Limb (tissue), 2 donors: ENCODE data around the gene SPATA17.
"Not testable (repeated sequence)": the region's sequence is repeated elsewhere in the genome, so short reads cannot be mapped to it uniquely, and the experiment has no call there.

Experiments
- DNase-seq, 2 donors: peaks; one replicate each; pipeline ENCODE4 v3.0.0-alpha.2; 2016; ENCODE audit errors: extremely low spot score in 2 of 2

SPATA17 gene

DNA sequence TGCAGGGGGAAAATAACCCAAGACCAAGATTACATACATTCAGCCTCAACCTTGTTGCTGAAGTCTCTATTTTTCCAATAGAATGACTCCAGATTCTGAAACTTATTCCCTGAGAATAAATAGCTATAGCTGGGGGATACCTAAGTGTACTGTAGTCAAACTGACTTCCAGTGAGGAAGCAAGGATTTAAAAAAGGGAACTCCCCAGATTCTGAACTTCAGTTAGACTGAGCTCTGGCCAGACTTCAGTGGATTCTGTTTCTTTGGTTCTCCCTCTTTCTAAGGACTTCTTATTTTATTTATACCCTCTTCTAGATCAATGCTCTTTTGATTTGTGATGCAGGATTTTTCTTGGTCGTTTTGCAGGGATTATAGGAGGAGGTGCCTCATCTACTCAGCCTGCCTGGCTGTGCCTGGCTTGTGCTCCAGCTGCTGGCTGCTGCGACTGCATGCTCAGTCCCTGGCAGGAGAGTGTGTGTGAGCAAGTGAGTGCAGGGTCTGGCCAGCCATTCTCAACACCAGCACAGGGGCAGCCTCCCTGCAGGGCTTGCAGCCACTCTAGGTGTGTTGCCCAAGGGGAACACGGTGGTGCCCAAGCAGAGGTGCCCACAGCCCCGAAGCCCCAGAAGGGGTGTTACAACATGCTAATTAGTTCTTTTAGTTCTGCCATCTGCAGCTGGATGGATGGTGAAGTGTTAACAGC, 43.0 kb downstream of the SPATA17 start:
- peak in 1 of 2 donors; percentile 22 for DNase-seq

DNA sequence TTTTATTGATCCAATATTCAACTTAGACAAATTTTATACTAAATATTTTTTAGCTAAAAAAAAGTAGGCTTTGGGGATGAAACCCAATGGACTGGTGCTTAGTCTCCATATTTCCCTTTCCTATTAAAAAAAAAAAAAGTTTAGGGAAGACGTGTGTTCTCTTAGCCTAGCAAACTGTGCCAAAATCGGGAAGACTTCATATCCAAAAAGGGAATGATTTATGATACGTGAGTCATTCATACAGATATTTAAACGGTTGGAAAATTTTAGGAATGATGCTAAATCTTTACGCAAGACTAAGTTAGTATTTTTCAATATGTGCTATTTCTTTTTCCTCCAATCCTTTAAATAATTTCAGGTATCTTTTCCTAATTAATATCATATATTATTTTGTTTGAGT, 50.7 kb downstream of the SPATA17 start:
- no peak for DNase-seq

DNA sequence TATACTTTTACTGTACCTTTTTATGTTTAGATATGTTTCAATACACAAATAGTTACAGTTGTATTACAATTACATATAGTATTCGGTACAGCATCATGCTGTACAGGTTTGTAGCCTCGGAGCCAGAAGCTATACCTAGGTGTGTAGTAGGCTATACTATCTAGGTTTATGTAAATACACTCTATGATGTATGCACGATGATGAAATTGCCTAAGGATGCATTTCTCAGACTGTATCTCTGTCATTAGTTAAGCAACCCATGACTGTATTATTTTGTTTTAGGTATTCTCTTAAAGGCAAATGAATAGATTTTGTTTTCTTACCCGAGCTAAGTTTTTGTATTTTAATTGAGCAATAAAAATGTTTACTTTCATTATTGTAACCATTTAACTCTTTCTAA, 56.4 kb downstream of the SPATA17 start:
- DNase-seq = no peak

DNA sequence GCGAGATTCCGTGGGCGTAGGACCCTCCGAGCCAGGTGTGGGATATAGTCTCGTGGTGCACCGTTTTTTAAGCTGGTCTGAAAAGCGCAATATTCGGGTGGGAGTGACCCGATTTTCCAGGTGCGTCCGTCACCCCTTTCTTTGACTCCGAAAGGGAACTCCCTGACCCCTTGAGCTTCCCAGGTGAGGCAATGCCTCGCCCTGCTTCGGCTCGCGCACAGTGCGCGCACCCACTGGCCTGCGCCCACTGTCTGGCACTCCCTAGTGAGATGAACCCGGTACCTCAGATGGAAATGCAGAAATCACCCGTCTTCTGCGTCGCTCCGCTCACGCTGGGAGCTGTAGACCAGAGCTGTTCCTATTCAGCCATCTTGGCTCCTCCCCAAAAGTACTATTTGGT, 65.0 kb downstream of the SPATA17 start:
- not testable (repeated sequence) for DNase-seq

DNA sequence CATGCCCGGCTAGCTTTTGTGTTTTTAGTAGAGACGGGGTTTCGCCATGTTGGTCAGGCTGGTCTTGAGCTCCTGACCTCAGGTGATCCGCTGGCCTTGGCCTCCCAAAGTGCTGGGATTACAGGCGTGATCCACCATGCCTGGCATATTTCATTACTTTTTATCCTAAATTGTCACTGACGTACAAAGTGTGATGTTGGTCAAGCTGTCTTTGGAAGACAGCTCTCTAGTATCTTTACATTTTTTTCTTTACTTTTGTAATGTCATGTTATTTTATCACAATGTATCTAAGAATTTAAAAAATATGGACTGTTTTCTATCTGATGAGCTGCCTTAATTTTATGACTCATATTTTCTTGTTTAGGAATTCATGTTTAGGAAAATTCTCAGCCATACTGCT, 72.2 kb downstream of the SPATA17 start:
- DNase-seq = no peak

DNA sequence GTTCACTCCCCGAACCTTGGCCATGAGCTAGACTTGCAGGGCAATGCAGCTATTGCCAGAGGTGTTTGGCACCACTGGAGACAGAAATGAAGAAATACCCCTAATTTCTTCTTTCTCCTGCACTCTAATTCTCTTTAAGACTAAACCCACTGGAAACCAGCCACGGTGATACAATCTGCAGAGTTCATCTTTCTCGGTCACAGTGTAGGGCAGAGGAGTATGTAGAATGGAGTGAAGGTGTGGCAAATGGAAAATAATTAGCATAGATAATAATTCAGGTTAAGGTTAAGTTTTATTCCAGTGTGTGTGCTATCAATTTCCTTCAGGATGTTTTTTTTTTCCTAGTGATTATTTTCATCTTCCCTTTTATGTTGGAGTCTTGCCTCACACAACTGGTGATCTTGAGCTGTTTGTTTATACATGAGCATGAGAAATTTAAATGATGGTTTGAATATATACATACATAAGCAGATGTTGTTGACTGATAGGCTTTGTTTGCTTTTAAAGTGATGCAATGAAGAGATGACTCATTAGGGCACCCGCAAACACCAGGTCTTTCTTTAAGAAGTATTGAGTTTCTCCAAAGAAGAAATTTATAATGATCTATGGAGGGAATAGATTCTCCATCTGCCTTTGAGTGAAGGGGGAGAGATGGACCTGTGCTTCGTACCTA, 81.9 kb downstream of the SPATA17 start:
- DNase-seq = no peak

DNA sequence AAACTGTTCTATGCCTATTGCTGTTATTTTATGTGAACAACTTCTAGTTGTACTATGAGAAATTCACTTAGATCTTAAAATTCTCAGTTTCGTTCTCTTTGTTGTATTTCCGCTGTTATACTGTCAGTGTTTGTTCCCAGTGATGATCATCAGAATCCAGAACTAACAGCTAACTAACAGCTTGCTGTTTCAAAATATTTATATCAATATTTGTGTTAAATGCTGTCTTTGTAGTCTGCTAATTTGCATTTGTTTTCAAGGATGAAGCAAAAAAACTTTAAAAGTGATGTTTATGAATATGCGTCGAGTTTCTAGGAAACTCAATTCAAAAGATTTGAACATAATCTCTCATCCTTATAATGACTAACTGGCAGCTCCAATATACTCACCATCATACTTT, 84.5 kb downstream of the SPATA17 start:
- no peak for DNase-seq

DNA sequence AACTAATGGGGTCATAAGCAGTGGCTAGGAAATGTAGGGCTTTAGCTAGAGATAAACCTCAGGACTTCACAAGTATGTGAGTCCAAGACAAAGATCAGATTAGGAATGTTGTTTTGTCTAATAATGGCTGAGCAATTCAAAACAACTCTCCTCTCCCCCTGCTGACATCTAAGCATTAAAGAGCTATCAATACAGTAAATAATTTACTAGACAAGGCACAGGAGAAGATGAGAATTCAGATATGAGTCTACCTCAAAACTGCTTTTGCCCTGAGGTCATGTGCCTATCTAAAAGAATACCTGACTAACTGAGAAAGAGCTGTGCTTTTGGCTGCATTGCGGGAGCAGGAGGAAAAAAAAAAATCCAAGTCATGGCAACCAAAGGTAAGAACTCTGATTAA, 86.8 kb downstream of the SPATA17 start:
- no peak for DNase-seq

DNA sequence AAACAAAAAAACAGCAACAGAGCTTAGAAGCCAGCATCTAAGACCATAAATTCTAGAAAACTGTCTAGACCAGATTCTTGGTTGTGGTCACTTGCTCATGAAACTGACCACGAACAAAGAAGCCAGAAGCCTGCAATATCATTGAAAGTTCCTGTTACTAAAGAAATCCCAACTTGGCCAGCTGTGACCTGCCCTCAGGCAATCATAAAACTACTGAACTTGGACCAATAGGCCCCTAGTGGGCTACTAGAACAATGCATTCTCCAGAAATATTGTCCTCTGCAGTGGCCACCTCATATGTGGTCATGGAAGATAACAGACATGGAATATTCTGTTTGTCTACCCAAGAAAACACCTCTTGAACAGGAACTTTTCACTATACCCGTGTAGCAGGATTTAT, 87.7 kb downstream of the SPATA17 start:
- DNase-seq = no peak

DNA sequence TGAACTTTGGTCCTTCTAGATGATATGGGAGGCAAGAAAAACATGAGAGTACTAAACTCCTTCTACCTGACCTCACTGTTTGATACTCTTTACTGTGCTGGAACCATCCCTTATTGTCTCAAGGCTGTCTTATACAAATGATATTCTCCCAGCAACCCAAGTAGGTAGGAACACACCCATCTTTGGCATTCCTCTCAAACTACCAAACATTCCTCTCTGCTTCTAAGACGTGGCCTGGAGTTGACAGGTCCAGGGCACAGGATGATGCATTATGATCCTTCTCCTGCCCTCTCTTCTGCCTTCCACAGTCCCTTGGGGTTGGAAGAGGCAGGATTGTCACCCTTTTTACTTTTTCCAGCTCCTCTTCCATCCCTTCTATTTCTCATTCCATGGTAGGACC, 90.5 kb downstream of the SPATA17 start:
- no peak for DNase-seq

DNA sequence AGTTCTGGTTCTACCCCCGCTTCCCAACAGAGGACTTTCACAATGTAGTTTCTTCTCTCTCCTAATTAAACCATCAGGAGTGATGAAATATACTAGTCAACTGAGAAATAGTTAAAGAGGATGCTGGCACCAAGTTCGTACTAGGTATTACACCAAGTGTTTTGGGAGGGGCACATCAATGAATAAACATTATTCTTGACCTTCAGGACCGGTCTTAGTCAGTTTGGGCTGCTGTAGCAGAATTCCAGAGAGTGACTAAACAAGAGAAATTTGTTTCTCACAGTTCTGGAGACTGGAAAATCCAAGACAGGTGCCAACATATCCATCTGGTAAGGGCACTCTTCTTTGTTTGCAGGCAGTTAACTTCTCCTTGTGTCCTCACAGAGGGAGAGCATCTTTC, 103.8 kb downstream of the SPATA17 start:
- DNase-seq = no peak

DNA sequence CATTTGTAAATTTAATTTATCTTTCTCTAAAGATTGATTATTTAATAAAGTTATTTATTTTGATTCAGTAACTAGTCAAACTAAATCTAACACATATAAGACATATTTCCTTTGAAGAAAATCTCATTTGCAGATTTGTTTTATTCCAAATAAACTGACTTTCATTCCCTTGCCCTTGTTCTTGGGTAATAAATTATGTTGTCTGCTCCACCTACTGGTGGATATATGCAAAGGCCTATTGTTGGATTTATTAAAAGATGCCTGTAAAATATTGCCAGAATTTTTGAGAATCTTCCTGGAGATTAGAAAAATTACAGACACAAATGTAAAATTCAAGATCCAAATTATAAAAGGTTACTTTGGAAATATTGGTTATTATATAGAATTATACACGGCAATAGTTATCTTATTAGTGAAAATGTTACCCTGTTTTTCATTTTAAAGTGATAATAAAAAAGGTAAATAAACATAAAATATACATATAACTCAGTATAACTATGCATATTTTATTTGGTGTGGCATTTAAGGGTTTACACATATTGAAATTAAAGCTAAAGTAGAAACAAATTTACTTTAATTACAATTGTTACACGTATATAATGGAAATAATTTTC, 116.1 kb downstream of the SPATA17 start:
- peak in 1 of 2 donors; percentile 49 for DNase-seq

DNA sequence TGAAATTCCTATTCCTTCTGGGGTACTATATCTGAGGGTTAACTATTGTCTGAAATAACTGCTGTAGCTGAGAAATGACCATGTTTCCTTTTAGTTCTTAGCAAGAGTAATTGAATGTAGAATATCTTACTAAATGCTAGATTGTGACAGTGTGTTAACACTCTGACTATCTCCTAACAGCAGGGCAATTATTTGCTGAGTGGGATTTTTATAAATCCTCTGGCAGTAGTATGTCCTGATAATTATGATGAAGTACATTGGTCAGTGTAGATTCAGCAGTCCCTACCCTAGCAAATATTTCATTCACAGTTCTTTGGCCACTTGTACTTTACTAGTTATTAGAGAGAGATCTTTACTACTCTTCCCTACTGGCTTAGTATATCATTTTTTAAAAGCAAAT, 138.6 kb downstream of the SPATA17 start:
- no peak for DNase-seq

DNA sequence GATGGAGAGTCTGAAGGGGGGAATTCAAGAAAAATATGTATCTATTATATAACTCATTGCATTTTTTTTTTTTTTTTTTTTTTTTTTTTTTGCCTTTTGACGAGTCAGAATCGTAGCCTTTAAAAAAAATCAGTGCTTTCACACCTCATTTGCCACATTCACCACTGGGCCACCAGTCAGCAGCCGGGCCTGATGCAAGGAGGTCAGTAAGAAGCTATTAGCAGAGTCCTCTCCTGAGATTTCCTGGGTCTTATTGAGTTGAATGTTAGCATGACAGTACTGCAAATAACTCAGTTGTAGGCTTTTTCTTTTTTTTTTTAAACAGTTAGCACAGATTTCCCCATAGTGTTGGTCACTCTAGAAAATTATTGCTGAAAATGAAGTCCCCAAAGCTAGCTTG, 139.8 kb downstream of the SPATA17 start:
- no peak for DNase-seq

DNA sequence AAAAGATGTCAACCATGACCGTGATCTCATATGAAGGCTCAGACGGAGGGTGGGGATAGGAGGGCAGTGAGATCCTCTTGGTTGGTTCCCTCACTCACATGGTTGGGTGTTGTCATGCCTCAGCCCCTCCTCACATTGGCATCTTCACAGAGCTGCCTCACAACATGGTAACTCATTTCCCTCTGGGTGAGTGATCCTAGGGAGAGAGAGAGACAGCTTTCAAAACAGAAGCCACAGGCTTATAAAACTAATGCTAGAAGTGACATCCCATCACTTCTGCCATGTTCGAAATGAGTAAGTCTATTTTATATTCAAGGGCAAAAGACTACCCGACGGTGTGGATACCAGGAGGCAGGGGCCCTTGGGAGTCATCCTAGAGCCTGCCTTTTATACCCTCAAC, 145.5 kb downstream of the SPATA17 start:
- DNase-seq = no peak

DNA sequence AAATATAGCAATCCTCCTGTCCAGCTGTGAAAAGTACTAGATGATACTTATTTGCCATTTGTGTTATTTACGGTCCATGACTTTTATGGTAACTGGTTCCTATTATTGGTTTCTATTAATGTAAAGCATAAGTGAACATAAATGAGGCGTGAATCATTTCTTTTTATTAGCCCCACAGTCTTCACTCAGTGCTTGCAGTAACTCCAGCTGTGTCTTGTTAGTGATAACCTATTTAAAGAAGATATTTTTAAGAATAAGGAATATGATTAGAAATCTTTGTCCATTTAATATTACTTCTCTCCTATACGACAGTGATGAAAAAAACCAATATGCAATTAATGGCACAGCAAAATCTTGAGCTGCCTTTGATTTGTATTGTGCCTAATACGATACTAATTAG, 149.9 kb downstream of the SPATA17 start:
- DNase-seq = peak in 1 of 2 donors; percentile 5

DNA sequence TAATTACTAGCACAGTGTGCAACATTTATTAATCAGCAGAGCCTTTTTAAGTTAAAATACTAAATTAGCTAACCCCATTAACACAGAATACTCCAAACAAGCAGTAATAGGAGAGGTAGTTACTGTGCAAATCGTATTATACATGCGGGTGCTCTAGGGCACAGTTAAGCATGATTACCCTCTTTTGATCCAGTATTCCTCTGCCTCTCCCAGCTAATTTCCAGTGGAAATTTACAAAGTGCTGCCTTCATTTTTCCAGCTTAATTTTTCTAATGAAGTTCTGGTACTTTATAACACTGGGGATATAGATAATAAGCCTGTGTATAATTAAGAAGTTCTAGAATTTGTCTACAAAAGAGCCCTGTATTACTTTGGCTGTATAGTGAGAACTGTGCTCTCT, 159.9 kb downstream of the SPATA17 start:
- DNase-seq = no peak

DNA sequence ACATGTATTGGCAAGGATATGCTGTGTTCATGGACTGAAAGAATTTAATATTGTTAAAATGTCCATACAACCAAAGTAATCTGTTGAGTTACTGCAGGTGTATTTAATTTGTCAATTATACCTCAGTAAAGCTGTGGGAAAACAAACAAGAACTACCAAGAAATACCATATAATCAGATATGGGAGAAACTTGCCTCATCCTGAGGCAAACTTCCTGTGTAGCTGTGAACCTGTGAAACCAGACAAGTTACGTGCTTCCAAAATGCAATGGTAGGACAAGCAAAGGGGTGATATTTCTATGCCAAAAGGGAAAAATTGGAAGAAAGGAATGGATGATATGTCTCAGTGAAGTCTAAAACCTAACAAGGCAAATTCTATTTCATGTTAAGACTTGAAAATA, 174.6 kb downstream of the SPATA17 start:
- DNase-seq = no peak

DNA sequence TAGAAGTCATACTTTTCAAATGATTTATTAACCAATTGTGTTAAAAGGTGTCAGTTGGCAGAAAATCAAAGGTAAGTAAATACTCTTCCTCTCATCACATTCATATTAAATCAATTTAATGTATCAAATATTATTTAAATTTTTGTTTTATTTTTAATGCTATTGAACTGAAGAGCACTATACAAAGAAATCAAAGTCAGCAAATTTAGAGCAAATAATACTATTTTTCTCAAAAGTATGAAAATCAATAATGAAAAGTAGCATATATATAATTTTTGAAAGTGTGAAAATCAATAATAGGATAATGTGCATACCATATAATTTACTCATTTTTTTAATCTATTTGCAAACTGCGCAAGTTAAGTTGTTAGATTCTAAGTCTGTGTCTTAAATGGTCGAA, 181.0 kb downstream of the SPATA17 start:
- DNase-seq = no peak

DNA sequence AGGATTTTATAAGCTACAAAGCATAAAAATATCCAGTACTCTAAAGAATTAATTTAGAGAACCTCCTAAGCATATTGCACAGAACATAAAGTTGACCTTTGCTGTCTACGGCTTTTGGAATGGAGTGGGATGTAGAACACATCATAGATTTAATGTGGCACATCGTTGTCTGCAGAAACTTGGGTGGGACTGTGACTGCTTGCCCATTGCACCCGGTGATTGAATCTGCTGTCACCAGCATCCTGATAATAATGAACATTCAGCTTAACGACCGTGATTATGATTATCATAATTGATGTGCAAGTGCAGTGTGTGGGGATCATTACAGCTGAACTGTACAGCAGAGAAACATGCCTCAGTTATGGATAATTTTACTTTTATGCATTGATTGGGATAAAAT, 181.9 kb downstream of the SPATA17 start:
- no peak for DNase-seq

DNA sequence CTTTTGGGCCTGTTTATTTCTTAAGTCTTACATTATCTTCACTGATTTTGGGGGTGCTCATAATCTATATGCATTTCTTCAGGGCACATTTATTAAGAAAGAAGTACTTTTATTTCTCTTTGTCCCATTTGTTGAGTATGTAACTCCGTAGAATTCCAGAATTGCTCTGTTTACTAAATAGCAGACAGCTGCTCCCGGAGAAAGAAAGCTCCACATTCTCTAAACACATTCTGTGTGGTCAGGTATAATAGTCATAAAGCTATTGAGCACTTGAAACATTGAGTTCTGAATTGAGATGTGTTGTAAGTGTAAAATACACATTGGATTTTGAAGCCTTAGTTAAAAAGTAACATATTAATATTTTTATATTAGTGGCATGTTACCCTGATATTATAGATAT, 206.5 kb downstream of the SPATA17 start:
- DNase-seq = no peak

DNA sequence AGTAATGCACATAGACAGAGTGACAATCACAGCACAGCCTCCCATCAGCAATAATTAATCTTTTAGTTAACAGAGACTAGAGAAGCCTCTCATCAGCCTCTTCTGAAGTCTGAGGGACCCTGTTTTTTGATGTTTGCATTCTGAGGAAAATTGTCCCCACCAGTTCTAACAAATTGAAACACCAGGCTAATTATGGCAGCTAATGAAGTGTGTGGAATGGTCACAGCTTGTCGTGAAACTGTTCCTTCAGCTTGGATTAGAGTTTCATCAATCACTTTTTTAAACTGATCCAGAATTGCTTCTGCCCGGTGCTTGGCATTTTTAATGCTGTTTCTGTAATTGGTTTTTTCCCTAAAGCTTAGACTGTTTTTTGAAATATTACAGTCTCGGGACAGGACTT, 208.0 kb downstream of the SPATA17 start:
- no peak for DNase-seq

DNA sequence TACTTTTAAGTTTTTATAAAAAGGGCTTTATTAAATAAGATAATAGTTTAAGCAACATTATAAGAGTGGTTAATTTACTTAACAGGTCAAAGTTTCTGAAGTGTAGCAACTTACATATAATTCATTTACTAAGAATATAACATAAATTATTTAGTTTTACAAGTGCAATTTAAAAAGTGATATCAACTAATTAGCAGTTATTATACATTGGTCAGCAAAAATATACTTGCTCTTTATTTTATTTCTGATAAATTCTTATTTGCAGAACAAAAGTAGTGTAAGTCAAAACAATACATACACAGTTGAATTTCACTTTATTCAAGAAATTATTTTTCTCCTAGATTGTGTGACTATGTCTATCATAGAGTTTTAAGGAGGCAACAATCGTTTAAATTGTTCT, 215.6 kb downstream of the SPATA17 start:
- no peak for DNase-seq
